Stomach (tissue), 4 donors: Measurements from ENCODE around the gene CNTN1.

Experiments
- POLR2A ChIP-seq, 4 donors: fragments of 450-650 bp; IDR thresholded peaks; one replicate each; pipeline ENCODE4 v1.6.1; 2016; ENCODE audit warnings: antibody characterized with exemption in 4 of 4, control low read depth in 2 of 4, mild to moderate bottlenecking in 1 of 4, moderate library complexity in 1 of 4
- POLR2AphosphoS5 ChIP-seq, 3 donors: sonication (generic); formaldehyde crosslinking; IDR thresholded peaks; one replicate each; pipeline ENCODE4 v1.6.1; 2016; ENCODE audit warnings: antibody characterized with exemption in 3 of 3
- TF ChIP-seq, protein P1 (sequence below), 7 experiments: fragments of 450-650 bp in 4 of 7; fragments of 200-600 bp in 3 of 7; sonication (generic) in 3 of 7; IDR thresholded peaks; one replicate each; pipeline ENCODE4 v1.5.1; 2016 to 2019; ENCODE audit warnings: antibody characterized with exemption in 7 of 7, control low read depth in 2 of 7, mild to moderate bottlenecking in 1 of 7

GRCh38 chr12:40820794-40821484, 128.7 kb downstream of the CNTN1 start:
- TF ChIP-seq, protein P1, sequence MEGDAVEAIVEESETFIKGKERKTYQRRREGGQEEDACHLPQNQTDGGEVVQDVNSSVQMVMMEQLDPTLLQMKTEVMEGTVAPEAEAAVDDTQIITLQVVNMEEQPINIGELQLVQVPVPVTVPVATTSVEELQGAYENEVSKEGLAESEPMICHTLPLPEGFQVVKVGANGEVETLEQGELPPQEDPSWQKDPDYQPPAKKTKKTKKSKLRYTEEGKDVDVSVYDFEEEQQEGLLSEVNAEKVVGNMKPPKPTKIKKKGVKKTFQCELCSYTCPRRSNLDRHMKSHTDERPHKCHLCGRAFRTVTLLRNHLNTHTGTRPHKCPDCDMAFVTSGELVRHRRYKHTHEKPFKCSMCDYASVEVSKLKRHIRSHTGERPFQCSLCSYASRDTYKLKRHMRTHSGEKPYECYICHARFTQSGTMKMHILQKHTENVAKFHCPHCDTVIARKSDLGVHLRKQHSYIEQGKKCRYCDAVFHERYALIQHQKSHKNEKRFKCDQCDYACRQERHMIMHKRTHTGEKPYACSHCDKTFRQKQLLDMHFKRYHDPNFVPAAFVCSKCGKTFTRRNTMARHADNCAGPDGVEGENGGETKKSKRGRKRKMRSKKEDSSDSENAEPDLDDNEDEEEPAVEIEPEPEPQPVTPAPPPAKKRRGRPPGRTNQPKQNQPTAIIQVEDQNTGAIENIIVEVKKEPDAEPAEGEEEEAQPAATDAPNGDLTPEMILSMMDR (IDR thresholded peaks at IDR 0.05) = no peak
- TF ChIP-seq POLR2AphosphoS5 (IDR thresholded peaks at IDR 0.05) (no peak), POLR2A (IDR thresholded peaks at IDR 0.05) (no peak)
